KMS-11 (cell line): ENCODE measurements around the gene LRRC8B.

Experiments used
- H2AFZ ChIP-seq: fragments of 200-600 bp; sonication (generic); 2 replicates; pipeline ENCODE4 v1.6.1; 2016; ENCODE audit warnings: antibody characterized with exemption, mixed run types, low read depth
- H3K27ac ChIP-seq: fragments of 200-600 bp; sonication (generic); 2 replicates; pipeline ENCODE4 v1.6.1; 2016; ENCODE audit warnings: mild to moderate bottlenecking, mixed run types
- H3K27me3 ChIP-seq: fragments of 200-600 bp; sonication (generic); 2 replicates; pipeline ENCODE4 v1.6.1; 2017; ENCODE audit warnings: mild to moderate bottlenecking, low read depth, mixed run types, moderate library complexity; ENCODE audit not compliant: insufficient read depth
- H3K36me3 ChIP-seq: fragments of 200-600 bp; sonication (generic); 2 replicates; pipeline ENCODE4 v1.6.1; 2017; ENCODE audit warnings: mild to moderate bottlenecking, mixed run types; ENCODE audit not compliant: insufficient read depth
- H3K4me1 ChIP-seq: fragments of 200-600 bp; sonication (generic); 2 replicates; pipeline ENCODE4 v1.6.1; 2016; ENCODE audit warnings: mild to moderate bottlenecking, low read depth, mixed run types; ENCODE audit not compliant: poor library complexity, severe bottlenecking
- H3K4me2 ChIP-seq: fragments of 200-600 bp; sonication (generic); 2 replicates; pipeline ENCODE4 v1.7.0; 2016; ENCODE audit warnings: mild to moderate bottlenecking, mixed run types
- H3K4me3 ChIP-seq: fragments of 200-600 bp; sonication (generic); IDR thresholded peaks from 2 replicates; pipeline ENCODE4 v1.6.1; 2017; ENCODE audit warnings: low read depth, low read length, mixed read lengths; ENCODE audit not compliant: insufficient read depth
- H3K79me2 ChIP-seq: fragments of 200-600 bp; sonication (generic); 2 replicates; pipeline ENCODE4 v1.6.1; 2016; ENCODE audit warnings: low read depth, mixed run types; ENCODE audit not compliant: insufficient read depth
- H3K9ac ChIP-seq: fragments of 200-600 bp; sonication (generic); 2 replicates; pipeline ENCODE4 v1.6.1; 2016; ENCODE audit warnings: mild to moderate bottlenecking, mixed run types
- H4K20me1 ChIP-seq: fragments of 200-600 bp; sonication (generic); 2 replicates; pipeline ENCODE4 v1.6.1; 2016; ENCODE audit warnings: mild to moderate bottlenecking, mixed run types; ENCODE audit not compliant: insufficient read depth
- CTCF ChIP-seq: fragments of 200-600 bp; sonication (generic); conservative IDR thresholded peaks from 2 replicates; pipeline ENCODE4 v1.6.1; 2017; ENCODE audit warnings: low read depth, mild to moderate bottlenecking, antibody characterized with exemption, low read length, moderate library complexity, mixed read lengths

Gene LRRC8B

GRCh38 chr1:89607156-89607555 lies 82.5 kb downstream of the LRRC8B start:
- Histone ChIP-seq H2AFZ (no peak overlapping the region), H3K9ac (no peak overlapping the region), H3K4me3 (no peak overlapping the region), H3K27me3 (no peaks in the 10 kb centered on the region), H3K4me1 (no peaks in the 10 kb centered on the region), H3K27ac (no peak overlapping the region), H3K79me2 (no peaks in the 10 kb centered on the region), H4K20me1 (no peaks in the 10 kb centered on the region), H3K4me2 (no peak overlapping the region), H3K36me3 (no peaks in the 10 kb centered on the region)
- TF ChIP-seq CTCF = no peak

GRCh38 chr1:89607586-89608318 lies 83.1 kb downstream of the LRRC8B start:
- Histone ChIP-seq H2AFZ (no peak overlapping the region), H4K20me1 (no peaks in the 10 kb centered on the region), H3K4me3 (no peak overlapping the region), H3K4me1 (no peaks in the 10 kb centered on the region), H3K36me3 (no peaks in the 10 kb centered on the region), H3K27ac (no peak overlapping the region), H3K79me2 (no peaks in the 10 kb centered on the region), H3K27me3 (no peaks in the 10 kb centered on the region), H3K4me2 (no peak overlapping the region), H3K9ac (no peak overlapping the region)
- no peak for TF ChIP-seq CTCF

- Histone ChIP-seq H3K9ac (no peak overlapping the region), H4K20me1 (no peaks in the 10 kb centered on the region), H3K27me3 (no peaks in the 10 kb centered on the region), H3K4me2 (no peak overlapping the region), H3K36me3 (no peaks in the 10 kb centered on the region), H3K79me2 (no peaks in the 10 kb centered on the region), H3K4me1 (no peaks in the 10 kb centered on the region), H3K27ac (no peak overlapping the region), H2AFZ (no peak overlapping the region), H3K4me3 (no peak overlapping the region)
- TF ChIP-seq CTCF = no peak
These were observed 83.8 kb downstream of the LRRC8B start for GRCh38 chr1:89608319-89608983.

GRCh38 chr1:89608984-89609725 lies 84.5 kb downstream of the LRRC8B start:
- Histone ChIP-seq H3K4me3 (no peak overlapping the region), H4K20me1 (no peaks in the 10 kb centered on the region), H3K4me1 (no peaks in the 10 kb centered on the region), H3K27ac (no peak overlapping the region), H3K9ac (no peak overlapping the region), H3K4me2 (no peak overlapping the region), H3K27me3 (no peaks in the 10 kb centered on the region), H2AFZ (no peak overlapping the region), H3K36me3 (no peaks in the 10 kb centered on the region), H3K79me2 (no peaks in the 10 kb centered on the region)
- TF ChIP-seq CTCF = no peak
